Skeletal muscle satellite cell (primary cell): ENCODE data around the gene RANBP9. TPM values are rescaled to one million over a fixed set of nuclear protein-coding genes. Genes with fewer than 3 reads are reported as not detected.
A peak's percentile ranks its signal among the peaks of the same experiment; 100 is the strongest.

Experiments used
- H3K27me3 ChIP-seq: 2 replicates; pipeline ENCODE4 v1.7.0; 2013; ENCODE audit warnings: low read length; ENCODE audit not compliant: control insufficient read depth, insufficient read depth
- H3K36me3 ChIP-seq: 2 replicates; pipeline ENCODE4 v1.7.0; 2013; ENCODE audit warnings: mild to moderate bottlenecking, control low read depth, low read length; ENCODE audit not compliant: insufficient read depth
- H3K4me1 ChIP-seq: 2 replicates; pipeline ENCODE4 v1.7.0; 2013; ENCODE audit warnings: low read length; ENCODE audit not compliant: control insufficient read depth, insufficient read depth
- H3K4me2 ChIP-seq: 2 replicates; pipeline ENCODE4 v1.7.0; 2013; ENCODE audit warnings: mild to moderate bottlenecking, low read length
- H3K4me3 ChIP-seq: 2 replicates; pipeline ENCODE4 v1.7.0; 2013; ENCODE audit warnings: low read length
- H3K9ac ChIP-seq: 2 replicates; pipeline ENCODE4 v1.7.0; 2013; ENCODE audit warnings: mild to moderate bottlenecking, low read depth, low read length, moderate library complexity
- H3K9me3 ChIP-seq: replicated peaks from 2 replicates; pipeline ENCODE4 v1.7.0; 2013; ENCODE audit warnings: mild to moderate bottlenecking, control low read depth, low read length
- total RNA-seq: library from RNA; depleted of rRNA; stranded (reverse); fragments of >200 nt; gene quantifications from 2 replicates; pipeline ENCODE4 v1.2.3, GENCODE V29; 2012; rRNA removed

RANBP9 gene
- 15.5 and 15.7 TPM in 2 replicates for total RNA-seq

DNA sequence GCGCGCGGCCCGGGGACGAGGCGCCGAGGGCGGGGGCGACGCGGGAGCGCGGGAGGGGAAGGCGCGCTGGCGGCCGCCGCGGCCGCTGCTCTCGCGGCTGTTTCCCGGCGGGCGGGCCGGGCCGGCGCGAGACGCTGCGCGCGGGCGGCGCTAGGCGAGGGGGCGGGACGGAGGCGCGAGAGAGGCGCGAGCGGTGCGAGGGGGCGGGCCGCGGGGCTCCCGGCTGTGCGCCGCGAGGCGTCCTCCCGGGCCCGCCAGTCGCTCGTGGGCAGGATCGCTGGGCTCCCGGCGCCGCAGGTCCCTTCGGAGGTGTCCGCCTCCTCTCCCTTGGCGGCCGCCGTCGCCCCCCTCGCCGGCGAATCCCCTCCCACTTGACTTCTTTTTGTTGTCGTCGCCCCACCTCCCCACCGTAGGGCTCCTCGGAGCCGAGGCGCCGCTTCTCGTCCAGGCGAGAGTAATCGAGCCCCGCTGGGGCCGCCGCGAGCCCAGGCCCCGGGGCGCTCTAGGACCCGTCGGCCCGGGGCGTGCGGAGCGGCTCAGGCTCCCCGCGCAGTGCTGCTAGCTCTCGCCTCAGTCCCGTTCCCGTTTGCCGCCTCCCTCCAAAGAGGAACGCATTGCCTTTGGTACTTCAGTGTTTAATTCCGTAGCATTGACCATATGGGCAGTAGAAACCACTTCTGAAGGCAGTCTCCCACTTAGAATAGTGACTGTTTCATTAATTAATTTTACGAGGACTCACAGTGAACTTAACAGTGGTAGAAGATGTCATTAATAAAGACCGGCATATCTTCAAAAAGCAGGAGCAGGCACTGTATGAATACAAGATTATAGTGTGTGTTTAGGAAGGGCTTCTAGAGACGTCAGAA, at the start of gene RANBP9:
TSS of gene RANBP9 (minus strand) at position 103 of the 866 bp plus-strand sequence. CDS start 330 bp downstream, outside the sequence.
- no peaks in the 10 kb centered on the region for H3K36me3 ChIP-seq
- H3K9ac ChIP-seq = peak within 1 kb of the TSS; percentile 91
- H3K4me2 ChIP-seq = peak within 1 kb of the TSS; percentile 95
- no peaks in the 10 kb centered on the region for H3K9me3 ChIP-seq
- no peaks in the 10 kb centered on the region for H3K27me3 ChIP-seq
- H3K4me3 ChIP-seq = peak within 1 kb of the TSS; percentile 92
- H3K4me1 ChIP-seq = peaks cover 24% of the 10 kb centered on the region

- Histone ChIP-seq H3K4me2 (no peak overlapping the region), H3K27me3 (no peaks in the 10 kb centered on the region), H3K36me3 (no peaks in the 10 kb centered on the region), H3K4me3 (no peak overlapping the region), H3K9ac (no peak overlapping the region), H3K9me3 (no peaks in the 10 kb centered on the region), H3K4me1 (peaks cover 20% of the 10 kb centered on the region)
Measured at GRCh38 chr6:13760307-13761304, 49.0 kb upstream of the RANBP9 start.

DNA sequence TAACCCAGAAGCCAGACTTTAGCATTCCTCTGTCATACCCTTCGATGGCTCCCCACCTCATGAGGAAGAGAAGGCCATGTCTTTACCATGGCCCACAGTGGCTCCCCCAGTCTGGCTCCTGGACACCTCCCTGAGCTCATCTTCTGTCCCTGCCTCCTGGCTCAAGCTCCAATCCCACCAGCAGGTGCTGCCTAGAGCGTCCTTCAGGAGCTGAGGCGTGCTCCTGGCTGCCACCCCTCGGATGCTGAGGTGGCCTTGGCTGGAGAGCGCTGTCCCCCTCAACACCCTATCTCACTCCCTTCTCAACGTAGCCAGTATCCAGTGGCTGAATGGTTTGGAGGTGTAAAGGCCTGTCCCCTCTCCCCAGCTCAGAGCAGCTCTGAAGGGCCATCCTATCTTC, 47.4 kb upstream of the RANBP9 start:
- no peaks in the 10 kb centered on the region for H3K27me3 ChIP-seq
- H3K4me1 ChIP-seq = peaks cover 19% of the 10 kb centered on the region

DNA sequence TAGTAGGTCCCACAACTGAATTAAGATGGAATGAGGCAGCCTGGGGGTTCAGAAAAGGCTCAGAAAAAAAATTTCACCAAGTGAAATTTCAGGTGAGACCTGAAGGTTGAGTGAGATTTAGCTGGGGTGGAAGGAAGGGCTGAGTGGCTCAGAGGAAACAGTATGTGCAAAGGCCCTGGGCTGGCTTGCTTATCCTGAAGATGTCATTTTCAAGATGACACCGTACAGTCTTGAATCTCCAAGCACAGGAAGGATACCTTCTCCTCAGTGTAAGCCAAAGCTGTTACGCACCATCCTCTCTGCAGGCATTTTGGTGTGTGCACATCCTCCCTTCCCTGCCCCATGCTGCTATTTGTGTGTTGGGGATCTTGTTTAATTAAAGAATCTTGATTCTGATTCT, 43.0 kb upstream of the RANBP9 start:
- H3K27me3 ChIP-seq = no peaks in the 10 kb centered on the region
- no peaks in the 10 kb centered on the region for H3K36me3 ChIP-seq
- no peak overlapping the region for H3K9ac ChIP-seq
- no peak overlapping the region for H3K4me3 ChIP-seq
- H3K4me2 ChIP-seq = no peak overlapping the region
- H3K4me1 ChIP-seq = no peaks in the 10 kb centered on the region
- no peaks in the 10 kb centered on the region for H3K9me3 ChIP-seq

More for the DNA sequence above, 47.4 kb upstream of the RANBP9 start:
- H3K4me2 ChIP-seq = no peak overlapping the region
- no peak overlapping the region for H3K4me3 ChIP-seq
- no peaks in the 10 kb centered on the region for H3K36me3 ChIP-seq
- H3K9me3 ChIP-seq = no peaks in the 10 kb centered on the region
- H3K9ac ChIP-seq = no peak overlapping the region

- Histone ChIP-seq H3K4me2 (no peak overlapping the region), H3K36me3 (no peaks in the 10 kb centered on the region), H3K4me1 (no peaks in the 10 kb centered on the region), H3K4me3 (no peak overlapping the region), H3K9me3 (no peaks in the 10 kb centered on the region), H3K27me3 (no peaks in the 10 kb centered on the region), H3K9ac (no peak overlapping the region)
Measured at GRCh38 chr6:13743736-13744127, 32.1 kb upstream of the RANBP9 start.

GRCh38 chr6:13742961-13743735, 31.5 kb upstream of the RANBP9 start:
- no peak overlapping the region for H3K4me2 ChIP-seq
- no peaks in the 10 kb centered on the region for H3K27me3 ChIP-seq
- H3K4me3 ChIP-seq = no peak overlapping the region
- no peaks in the 10 kb centered on the region for H3K9me3 ChIP-seq
- H3K36me3 ChIP-seq = no peaks in the 10 kb centered on the region
- no peaks in the 10 kb centered on the region for H3K4me1 ChIP-seq
- no peak overlapping the region for H3K9ac ChIP-seq

DNA sequence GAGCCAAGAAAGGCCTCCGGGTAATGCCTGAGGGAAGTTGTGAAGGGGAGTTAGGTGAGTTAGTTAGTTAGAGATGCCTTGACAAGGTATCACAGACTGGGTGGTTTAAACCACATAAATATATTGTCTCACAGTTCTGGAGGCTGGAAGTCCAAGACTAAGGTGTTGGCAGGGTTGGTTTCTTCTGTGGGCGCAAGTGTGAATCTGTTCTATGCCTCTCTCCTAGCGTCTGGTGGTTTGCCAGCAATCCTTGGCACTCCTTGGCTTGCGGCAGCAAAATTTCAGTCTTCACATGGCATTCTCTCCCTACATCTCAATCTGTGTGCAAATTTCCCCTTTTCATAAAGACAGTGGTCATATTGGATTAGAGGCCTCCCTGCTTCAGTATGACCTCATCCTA, 29.7 kb upstream of the RANBP9 start:
- Histone ChIP-seq H3K4me1 (no peaks in the 10 kb centered on the region), H3K9me3 (no peaks in the 10 kb centered on the region), H3K9ac (no peak overlapping the region), H3K4me3 (no peak overlapping the region), H3K4me2 (no peak overlapping the region), H3K36me3 (no peaks in the 10 kb centered on the region), H3K27me3 (no peaks in the 10 kb centered on the region)

DNA sequence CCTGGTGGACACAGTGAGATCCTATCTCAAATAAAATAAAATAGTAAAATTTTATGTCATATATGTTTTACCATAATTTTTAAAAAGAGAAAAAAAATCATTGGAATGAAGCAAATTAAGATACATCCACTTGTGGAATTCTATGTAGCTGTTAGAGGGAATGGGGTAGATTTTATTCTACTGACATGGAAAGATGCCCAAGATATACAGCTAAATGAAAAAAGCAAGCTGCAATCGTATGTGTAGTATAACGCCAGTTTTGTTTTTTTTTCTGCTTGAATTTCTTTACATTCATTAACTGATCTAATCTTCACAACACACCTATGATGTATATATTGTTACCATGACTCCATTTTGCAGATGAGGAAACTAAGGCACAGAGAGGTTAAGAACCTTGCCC, 23.4 kb upstream of the RANBP9 start:
- no peaks in the 10 kb centered on the region for H3K27me3 ChIP-seq
- H3K4me1 ChIP-seq = peaks cover 13% of the 10 kb centered on the region
- no peak overlapping the region for H3K4me3 ChIP-seq
- H3K9ac ChIP-seq = no peak overlapping the region
- no peaks in the 10 kb centered on the region for H3K9me3 ChIP-seq
- no peak overlapping the region for H3K4me2 ChIP-seq
- no peaks in the 10 kb centered on the region for H3K36me3 ChIP-seq

- Histone ChIP-seq H3K4me2 (peak overlapping the region; percentile 77), H3K27me3 (no peaks in the 10 kb centered on the region), H3K36me3 (no peaks in the 10 kb centered on the region), H3K4me3 (peak overlapping the region; percentile 53), H3K9me3 (no peaks in the 10 kb centered on the region), H3K9ac (no peak overlapping the region), H3K4me1 (peaks cover 20% of the 10 kb centered on the region)
Measured at GRCh38 chr6:13733178-13733887, 21.7 kb upstream of the RANBP9 start.

DNA sequence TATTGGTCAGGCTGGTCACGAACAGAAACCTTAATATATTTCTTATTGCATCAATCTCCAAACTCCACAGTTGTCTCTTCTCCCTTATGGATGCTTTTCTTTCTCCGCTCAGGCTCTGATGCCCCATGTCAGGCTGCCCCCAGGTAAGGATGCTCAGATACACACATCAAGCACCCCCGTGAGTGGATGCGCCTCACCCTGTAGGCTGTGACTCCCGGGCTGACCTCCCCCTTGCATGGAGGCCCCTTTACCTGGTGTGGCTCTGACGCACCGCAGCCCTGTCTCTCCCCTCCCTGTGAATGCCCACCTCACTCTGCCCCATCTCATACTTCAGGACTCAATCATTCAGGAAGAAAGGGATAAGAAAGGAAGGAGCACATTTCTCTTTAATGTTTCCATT, 19.1 kb upstream of the RANBP9 start:
- Histone ChIP-seq H3K9me3 (no peaks in the 10 kb centered on the region), H3K9ac (no peak overlapping the region), H3K36me3 (no peaks in the 10 kb centered on the region), H3K4me2 (no peak overlapping the region), H3K4me3 (no peak overlapping the region), H3K4me1 (peaks cover 18% of the 10 kb centered on the region), H3K27me3 (no peaks in the 10 kb centered on the region)
